H1 (cell line): ENCODE measurements around the gene LRRK1. TPM values are rescaled to one million over a fixed set of nuclear protein-coding genes. Genes with fewer than 3 reads are reported as not detected.

Source experiments
- CTCF ChIA-PET: fragments of 300-600 bp; sonication (Branson Sonifier 250); formaldehyde crosslinking; loops from one replicate; lab custom pipeline; 2021; ENCODE audit not compliant: partially characterized antibody; lab: Charles Lee
- POLR2A ChIA-PET: fragments of 300-600 bp; sonication (Branson Sonifier 250); formaldehyde crosslinking; loops from one replicate; lab custom pipeline; 2021; ENCODE audit warnings: inconsistent platforms; ENCODE audit not compliant: partially characterized antibody; lab: Charles Lee
- DNase-seq, 2 experiments: peaks; one replicate each; pipeline versions ENCODE4 v3.0.0 to v3.0.0-alpha.2; 2010 to 2022; ENCODE audit warnings: low spot score in 2 of 2, low read depth in 1 of 2, mixed read lengths in 1 of 2
- FAIRE-seq: peaks from 2 replicates; lab custom pipeline; 2011; peaks lifted over from hg19 to GRCh38; lab: Jason Lieb, UNC
- H2AFZ ChIP-seq: 2 replicates; pipeline ENCODE4 v1.8.1; 2012; ENCODE audit warnings: low read length, inconsistent platforms
- H2AK5ac ChIP-seq: 2 replicates; pipeline ENCODE4 v1.6.1; 2013; ENCODE audit warnings: low read depth, low read length
- H2BK120ac ChIP-seq: replicated peaks from 2 replicates; pipeline ENCODE3; 2013; ENCODE audit warnings: low read depth, low read length, inconsistent platforms
- H2BK12ac ChIP-seq: 2 replicates; pipeline ENCODE4 v1.6.1; 2013; ENCODE audit warnings: low read depth, low read length
- H2BK15ac ChIP-seq: 2 replicates; pipeline ENCODE4 v1.6.1; 2013; ENCODE audit warnings: low read length
- H2BK20ac ChIP-seq: 2 replicates; pipeline ENCODE4 v1.6.1; 2013; ENCODE audit warnings: low read length
- H2BK5ac ChIP-seq: 2 replicates; pipeline ENCODE4 v1.6.1; 2013; ENCODE audit warnings: low read depth, low read length
- H3K14ac ChIP-seq: 2 replicates; pipeline ENCODE4 v1.6.1; 2013; ENCODE audit warnings: inconsistent platforms; ENCODE audit not compliant: insufficient read length
- H3K18ac ChIP-seq: 2 replicates; pipeline ENCODE4 v1.6.1; 2013; ENCODE audit warnings: low read length; ENCODE audit errors: extremely low read depth
- H3K23ac ChIP-seq: 2 replicates; pipeline ENCODE4 v1.6.1; 2013; ENCODE audit warnings: inconsistent platforms; ENCODE audit not compliant: insufficient read length
- H3K23me2 ChIP-seq: 2 replicates; pipeline ENCODE4 v1.6.1; 2013; ENCODE audit warnings: low read depth, low read length
- H3K27ac ChIP-seq: 2 replicates; pipeline ENCODE4 v1.6.1; 2011; ENCODE audit warnings: low read depth, low read length, inconsistent platforms
- H3K27me3 ChIP-seq, 4 experiments: replicated peaks in 1 of 4; 1 replicate in 1 of 4; 2 replicates in 3 of 4; pipeline versions ENCODE4 v1.6.1 to v1.8.1; 2011 to 2013; ENCODE audit warnings: low read length in 3 of 4, mild to moderate bottlenecking in 3 of 4, inconsistent platforms in 2 of 4, mixed read lengths in 2 of 4, moderate library complexity in 1 of 4; ENCODE audit not compliant: control insufficient read depth in 3 of 4, insufficient read depth in 3 of 4; ENCODE audit errors: extremely low read depth in 1 of 4
- H3K36me3 ChIP-seq, 4 experiments: 2 replicates each; pipeline versions ENCODE4 v1.6.1 to v1.8.1; 2011 to 2013; ENCODE audit warnings: mild to moderate bottlenecking in 4 of 4, low read length in 3 of 4, moderate library complexity in 2 of 4, control low read depth in 1 of 4, inconsistent platforms in 1 of 4; ENCODE audit not compliant: insufficient read depth in 4 of 4, control insufficient read depth in 2 of 4
- H3K4ac ChIP-seq: replicated peaks from 2 replicates; pipeline ENCODE3; 2013; ENCODE audit warnings: low read length, low read depth, mixed read lengths, inconsistent platforms; ENCODE audit not compliant: insufficient read length
- H3K4me1 ChIP-seq, 4 experiments: replicated peaks in 1 of 4; 1 replicate in 1 of 4; 2 replicates in 3 of 4; pipeline versions ENCODE4 v1.6.1 to v1.8.1; 2011 to 2013; ENCODE audit warnings: low read length in 3 of 4, inconsistent platforms in 2 of 4, mixed read lengths in 1 of 4; ENCODE audit not compliant: insufficient read depth in 4 of 4, control insufficient read depth in 3 of 4
- H3K4me2 ChIP-seq, 2 experiments: 2 replicates each; pipeline versions ENCODE4 v1.6.1 to v1.8.1; 2011 to 2013; ENCODE audit warnings: low read depth in 2 of 2, low read length in 2 of 2, control low read depth in 1 of 2, inconsistent platforms in 1 of 2, mild to moderate bottlenecking in 1 of 2; ENCODE audit not compliant: insufficient read depth in 1 of 2
- H3K4me3 ChIP-seq, 4 experiments: fragments of 200-600, 300-600 bp in 1 of 4; sonication (generic), shearing (Covaris generic), sonication (Bioruptor Twin) in 1 of 4; 2 replicates each; pipeline versions ENCODE4 v1.5.1 to v1.8.1; 2011 to 2016; ENCODE audit warnings: low read length in 4 of 4, low read depth in 3 of 4, control low read depth in 2 of 4, inconsistent platforms in 2 of 4, mild to moderate bottlenecking in 2 of 4, mixed read lengths in 1 of 4, moderate library complexity in 1 of 4; ENCODE audit not compliant: insufficient read depth in 2 of 4; ENCODE audit errors: extremely low read depth in 1 of 4
- H3K56ac ChIP-seq: replicated peaks from 2 replicates; pipeline ENCODE3; 2013; ENCODE audit warnings: low read depth, mild to moderate bottlenecking, mixed read lengths, low read length, inconsistent platforms; ENCODE audit not compliant: insufficient read length
- H3K79me1 ChIP-seq: 2 replicates; pipeline ENCODE4 v1.6.1; 2013; ENCODE audit warnings: low read depth, low read length, control low read depth
- H3K79me2 ChIP-seq, 2 experiments: 2 replicates each; pipeline versions ENCODE4 v1.6.1 to v1.8.1; 2012 to 2013; ENCODE audit warnings: low read length in 2 of 2, mild to moderate bottlenecking in 2 of 2, inconsistent platforms in 1 of 2; ENCODE audit not compliant: insufficient read depth in 2 of 2, control insufficient read depth in 1 of 2
- H3K9ac ChIP-seq, 4 experiments: replicated peaks in 1 of 4; 1 replicate in 1 of 4; 2 replicates in 3 of 4; pipeline versions ENCODE4 v1.6.1 to v1.8.1; 2011 to 2013; ENCODE audit warnings: low read depth in 3 of 4, low read length in 3 of 4, control low read depth in 2 of 4, mild to moderate bottlenecking in 2 of 4, moderate library complexity in 2 of 4, inconsistent platforms in 1 of 4; ENCODE audit errors: extremely low read depth in 1 of 4
- H3K9me3 ChIP-seq, 2 experiments: 2 replicates each; pipeline versions ENCODE4 v1.6.1 to v1.8.1; 2012 to 2013; ENCODE audit warnings: mild to moderate bottlenecking in 2 of 2, moderate library complexity in 2 of 2, control low read depth in 1 of 2, inconsistent platforms in 1 of 2, low read depth in 1 of 2, low read length in 1 of 2, mixed read lengths in 1 of 2; ENCODE audit not compliant: insufficient read depth in 2 of 2
- H4K20me1 ChIP-seq, 2 experiments: replicated peaks in 1 of 2; 2 replicates each; pipeline versions ENCODE3 to v1.8.1; 2011 to 2013; ENCODE audit warnings: inconsistent platforms in 2 of 2, low read length in 2 of 2, mild to moderate bottlenecking in 1 of 2; ENCODE audit not compliant: insufficient read depth in 2 of 2, control insufficient read depth in 1 of 2
- H4K5ac ChIP-seq: 2 replicates; pipeline ENCODE4 v1.6.1; 2013; ENCODE audit warnings: low read length, low read depth, mixed read lengths, inconsistent platforms; ENCODE audit not compliant: insufficient read length
- H4K8ac ChIP-seq: 2 replicates; pipeline ENCODE4 v1.8.0; 2013; ENCODE audit warnings: mild to moderate bottlenecking, moderate library complexity, low read length, inconsistent platforms; ENCODE audit not compliant: insufficient read depth; ENCODE audit errors: extremely low read depth
- H4K91ac ChIP-seq: replicated peaks from 2 replicates; pipeline ENCODE3; 2013; ENCODE audit warnings: low read length, mixed read lengths, inconsistent platforms; ENCODE audit not compliant: insufficient read length
- ATF3 ChIP-seq: IDR thresholded peaks from 2 replicates; pipeline ENCODE4 v1.6.1; 2011; ENCODE audit warnings: low read depth, mild to moderate bottlenecking, low read length; ENCODE audit not compliant: insufficient read depth
- CHD2 ChIP-seq: IDR thresholded peaks from 2 replicates; pipeline ENCODE4 v1.6.1; 2012; ENCODE audit warnings: low read length, improper control_type of control experiment
- GABPA ChIP-seq: IDR thresholded peaks from 2 replicates; pipeline ENCODE4 v1.6.1; 2011; ENCODE audit warnings: mild to moderate bottlenecking, low read length, moderate library complexity, borderline replicate concordance; ENCODE audit not compliant: insufficient read depth
- RXRA ChIP-seq: IDR thresholded peaks from 2 replicates; pipeline ENCODE4 v1.6.1; 2011; ENCODE audit warnings: low read depth, mild to moderate bottlenecking, low read length, moderate library complexity; ENCODE audit not compliant: insufficient read depth
- WGBS, 2 experiments: shearing (Covaris generic) in 1 of 2; methylation state at CpG; one replicate each; pipeline versions ENCODE4 v1.1.6 to v1.1.7; 2013 to 2015; ENCODE audit warnings: low lambda C conversion rate in 2 of 2, mixed read lengths in 2 of 2, inconsistent platforms in 1 of 2, low coverage in 1 of 2, missing lambda C conversion rate in 1 of 2; ENCODE audit not compliant: insufficient replicate concordance in 2 of 2, insufficient coverage in 1 of 2, insufficient read length in 1 of 2; ENCODE audit errors: extremely low coverage in 1 of 2, missing lambda C conversion rate in 1 of 2; 5-methylcytosine and 5-hydroxymethylcytosine counted together
- polyA plus RNA-seq, 7 experiments: library from polyadenylated mRNA; depleted of rRNA in 3 of 7; stranded (reverse) in 5 of 7; unstranded in 2 of 7; fragments of >200 nt in 5 of 7; fragments of 200-250 nt in 2 of 7; gene quantifications; 1 replicate in 5 of 7; 2 replicates in 1 of 7; 4 replicates in 1 of 7; pipeline versions ENCODE4 v1.2.1 to v1.2.3, GENCODE V29; 2011 to 2013; ENCODE audit warnings: missing spikeins in 2 of 7, mixed read lengths in 2 of 7
- total RNA-seq: library from RNA; stranded (reverse); fragmentation: NEBNext Ultra II Directional; extraction: Animal tissue kit (Norgen Biotek cat#: 25700); gene quantifications from 2 replicates; pipeline ENCODE4 v1.2.1, GENCODE V29; 2021

LRRK1 gene
- total and polyA plus RNA-seq, 2 of the 8 experiments (the other 6 are each of a cell fraction or from before 2014, with no cell fraction given), result 1.2 to 3.6 TPM

- H3K9me3 ChIP-seq, result no peaks in the 10 kb centered on the region
- no peaks in the 10 kb centered on the region for H3K79me2 ChIP-seq
- H3K56ac ChIP-seq, result no peak overlapping the region
- H4K5ac ChIP-seq, result no peak overlapping the region
- no peak overlapping the region for H3K23ac ChIP-seq
- 0 out of 2 replicates have a peak overlapping the region, but pooled peaks have one; percentile 32 for H2BK20ac ChIP-seq
- H2BK5ac ChIP-seq, result peak overlapping the region; percentile 35; the same call in 1 of the 2 replicates
- CTCF ChIA-PET, result interaction anchor here (0.9 to 22.3 kb wide), 22 partner anchors 8 to 484 kb away, joined by 3 to 405 read pairs (median 4); partner anchors contain the start of genes CHSY1 and LRRK1
- no peaks in the 10 kb centered on the region for H3K36me3 ChIP-seq
- H4K20me1 ChIP-seq, result no peaks in the 10 kb centered on the region
- no peaks in the 10 kb centered on the region for H3K79me1 ChIP-seq
- FAIRE-seq (no peak), DNase-seq (peak in 1 of 2 experiments; percentile 46)
- H2BK12ac ChIP-seq, result 0 out of 2 replicates have a peak overlapping the region, but pooled peaks have one; percentile 50
- H2BK15ac ChIP-seq, result no peak overlapping the region
- no peak overlapping the region for H4K91ac ChIP-seq
- no peak overlapping the region for H3K14ac ChIP-seq
- no peak overlapping the region for H3K27ac ChIP-seq
- H3K4me2 ChIP-seq, result no peak overlapping the region
- no peak overlapping the region for H2AFZ ChIP-seq
- no peak overlapping the region for H2AK5ac ChIP-seq
- TF ChIP-seq CHD2, result no peak
- no peak for TF ChIP-seq GABPA
- no peak for TF ChIP-seq ATF3
- TF ChIP-seq RXRA, result no peak
- H4K8ac ChIP-seq, result no peak overlapping the region
- no peaks in the 10 kb centered on the region; the same call in 1 of the 2 replicates for H3K23me2 ChIP-seq
- H3K27me3 ChIP-seq, result peaks cover 0 to 3% (median 0%) of the 10 kb centered on the region in 4 experiments; a peak in 3 of 7 replicates
- peaks cover 0 to 9% (median 4%) of the 10 kb centered on the region in 4 experiments; a peak in 5 of 7 replicates for H3K4me1 ChIP-seq
- H3K4ac ChIP-seq, result no peak overlapping the region
- WGBS, 2 experiments, result 97% methylated on average over 17 of the region's 20 CpGs; no CpG with 5 or more reads in 1 of the 2 experiments
- POLR2A ChIA-PET, result interaction anchor here (0.7 to 1.3 kb wide), 3 partner anchors 128 to 264 kb away, joined by 3 to 4 read pairs (median 3); no protein-coding TSS in a partner anchor
- H3K18ac ChIP-seq, result no peak overlapping the region
- no peak overlapping the region for H2BK120ac ChIP-seq
- H3K9ac ChIP-seq, result no peak overlapping the region
- no peak overlapping the region for H3K4me3 ChIP-seq
Observed at GRCh38 chr15:101012326-101013200, 93.4 kb downstream of the LRRK1 start.
